ENCODE measurements around the gene CCL22.
"Not testable (repeated sequence)": the region's sequence is repeated elsewhere in the genome, so short reads cannot be mapped to it uniquely, and the experiment has no call there.

Gene CCL22, protein sequence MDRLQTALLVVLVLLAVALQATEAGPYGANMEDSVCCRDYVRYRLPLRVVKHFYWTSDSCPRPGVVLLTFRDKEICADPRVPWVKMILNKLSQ

DNA sequence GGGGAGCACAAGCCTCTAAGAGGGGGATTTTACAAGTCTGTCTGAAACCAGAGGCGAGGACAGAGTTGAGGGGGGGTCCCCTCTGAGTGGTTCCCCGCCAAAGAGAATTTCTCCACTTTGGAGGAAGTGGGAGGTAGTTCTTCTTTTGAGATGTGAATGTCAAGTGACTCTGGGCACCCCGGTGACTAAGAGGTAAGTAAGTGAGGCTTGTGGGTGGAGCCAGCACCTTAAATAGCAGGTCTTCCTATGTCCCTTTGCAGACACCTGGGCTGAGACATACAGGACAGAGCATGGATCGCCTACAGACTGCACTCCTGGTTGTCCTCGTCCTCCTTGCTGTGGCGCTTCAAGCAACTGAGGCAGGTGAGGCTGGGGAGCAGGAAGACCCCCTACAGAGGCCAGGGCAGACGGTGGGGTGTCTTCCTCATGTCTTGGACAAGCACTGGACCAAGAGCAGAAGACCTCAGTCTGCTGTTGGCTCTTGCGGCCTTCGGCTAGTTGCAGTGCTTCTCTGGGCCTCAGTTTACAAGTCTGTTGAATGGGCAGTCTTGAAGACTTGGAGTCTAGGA lies at the start of gene CCL22:
TSS of gene CCL22 (plus strand) at position 257 of the 569 bp plus-strand sequence. CDS start at position 291, 34 bp downstream.
- DNase-seq, result no peak

DNA sequence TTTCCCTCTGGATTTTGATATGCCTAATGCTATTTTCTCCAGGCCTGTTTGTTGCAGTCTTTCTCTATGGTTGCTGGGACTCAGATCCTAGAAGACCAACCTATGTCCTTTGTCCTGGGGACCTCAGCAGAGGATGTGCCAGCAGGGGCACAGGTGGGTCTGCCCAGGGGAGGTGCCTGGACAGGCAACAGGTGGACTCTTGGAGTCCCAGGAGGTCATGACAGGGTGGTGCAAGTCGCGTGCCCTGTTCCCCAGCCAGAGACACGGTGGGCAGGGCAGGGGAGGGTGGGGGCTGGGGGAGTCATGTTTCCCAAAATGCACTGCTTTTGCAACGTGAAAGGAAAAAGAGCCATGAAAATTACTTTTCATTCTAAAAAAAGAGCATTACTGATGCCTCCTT lies 47.8 kb upstream of the CCL22 start:
- DNase-seq, result no peak

DNA sequence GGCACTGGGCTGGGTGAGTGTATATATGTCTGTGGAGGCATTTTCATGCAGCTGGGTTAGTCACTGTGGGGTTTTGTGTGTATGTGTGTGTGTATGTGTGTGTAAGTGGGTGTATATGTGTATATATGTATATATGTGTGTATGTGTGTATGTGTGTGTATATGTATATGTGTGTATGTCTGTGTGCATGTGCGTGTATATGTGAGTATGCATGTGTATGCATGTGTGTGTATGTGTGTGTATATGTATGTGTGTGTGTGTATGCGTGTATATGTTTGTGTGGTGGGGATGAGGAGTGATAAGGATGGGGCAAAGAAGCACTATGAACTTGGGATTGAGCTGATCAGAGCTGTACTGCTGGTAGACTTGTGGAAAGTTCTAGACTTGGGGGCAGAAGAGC lies 45.1 kb upstream of the CCL22 start:
- no peak for DNase-seq

DNA sequence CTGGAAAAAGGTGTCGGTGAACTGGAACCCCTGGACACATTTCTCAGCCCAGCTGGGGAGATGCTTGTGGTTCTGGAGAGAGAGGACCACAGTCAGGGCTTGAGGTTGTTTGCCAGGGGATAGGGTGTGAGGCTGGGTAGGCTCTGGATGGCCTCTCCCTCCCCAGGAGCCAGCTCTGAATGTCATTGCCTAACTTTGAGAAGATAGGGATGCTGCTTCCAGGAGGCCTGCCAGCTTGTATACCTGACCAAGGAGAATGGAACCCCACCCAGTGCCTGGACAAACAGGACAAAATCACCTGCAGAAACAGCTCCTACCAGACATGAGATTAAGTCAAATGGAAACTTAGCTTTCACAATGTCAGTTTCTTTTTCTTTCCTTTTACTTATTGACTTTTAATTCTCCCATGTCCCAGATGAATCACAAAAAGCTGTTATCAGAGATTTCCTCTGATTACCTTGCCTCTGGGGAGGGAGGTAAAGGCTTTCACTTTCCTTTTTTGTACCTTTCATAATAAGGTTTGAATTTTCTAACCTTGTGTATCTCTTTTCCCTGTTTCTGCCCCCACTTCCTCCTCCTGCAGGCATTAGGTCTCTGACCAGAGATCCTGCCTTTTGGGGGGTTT lies 44.3 kb upstream of the CCL22 start:
- no peak for DNase-seq

DNA sequence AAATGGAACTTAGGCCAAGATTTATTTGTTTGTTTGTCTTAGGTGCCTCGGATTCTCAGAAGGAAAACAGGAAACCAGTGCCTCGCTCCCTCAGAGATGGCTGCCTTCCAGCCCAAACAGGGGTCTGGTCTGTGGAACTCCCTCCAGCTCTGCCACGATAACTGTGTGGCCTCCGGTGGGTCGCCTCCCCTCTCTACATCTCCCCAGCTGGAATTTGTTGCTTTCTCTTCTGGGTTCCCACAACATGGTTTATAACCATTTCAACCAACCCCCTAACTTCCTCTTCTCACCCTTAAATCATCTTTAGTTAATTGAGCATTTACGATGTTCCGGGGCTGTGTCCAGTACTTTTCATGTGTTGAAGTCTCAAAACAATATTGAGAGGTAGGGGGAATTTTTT lies 43.2 kb upstream of the CCL22 start:
- no peak for DNase-seq

DNA sequence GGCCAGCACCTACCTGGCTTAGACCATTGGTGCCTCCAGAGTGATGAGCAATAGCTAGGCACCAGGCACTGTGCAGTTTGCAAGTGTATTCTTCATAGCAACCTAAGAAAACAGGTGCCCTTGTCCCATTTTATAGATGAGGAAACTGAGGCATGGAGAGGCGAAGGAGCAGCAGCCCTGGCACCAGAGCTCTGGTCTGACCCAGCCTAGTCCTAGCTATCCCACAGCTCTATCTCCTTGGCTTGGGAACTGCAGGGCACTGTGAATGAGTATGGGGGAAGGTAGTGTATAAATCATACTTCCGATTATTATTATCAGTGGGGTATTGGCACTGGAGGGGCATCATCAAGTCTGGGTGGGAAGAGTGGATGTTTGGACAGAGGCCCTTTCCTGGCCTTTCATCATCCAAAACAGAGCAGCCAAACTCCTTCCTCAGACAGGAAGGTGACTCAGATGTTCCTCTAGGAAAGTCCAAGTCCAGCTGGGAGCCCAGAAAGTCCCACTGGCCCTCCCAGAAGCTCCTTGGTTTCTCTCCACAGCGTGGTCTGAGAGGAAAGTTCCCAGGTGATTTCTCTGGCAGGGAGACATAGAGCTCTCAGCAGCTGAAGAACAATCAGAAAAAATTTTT lies 42.1 kb upstream of the CCL22 start:
- DNase-seq, result no peak

DNA sequence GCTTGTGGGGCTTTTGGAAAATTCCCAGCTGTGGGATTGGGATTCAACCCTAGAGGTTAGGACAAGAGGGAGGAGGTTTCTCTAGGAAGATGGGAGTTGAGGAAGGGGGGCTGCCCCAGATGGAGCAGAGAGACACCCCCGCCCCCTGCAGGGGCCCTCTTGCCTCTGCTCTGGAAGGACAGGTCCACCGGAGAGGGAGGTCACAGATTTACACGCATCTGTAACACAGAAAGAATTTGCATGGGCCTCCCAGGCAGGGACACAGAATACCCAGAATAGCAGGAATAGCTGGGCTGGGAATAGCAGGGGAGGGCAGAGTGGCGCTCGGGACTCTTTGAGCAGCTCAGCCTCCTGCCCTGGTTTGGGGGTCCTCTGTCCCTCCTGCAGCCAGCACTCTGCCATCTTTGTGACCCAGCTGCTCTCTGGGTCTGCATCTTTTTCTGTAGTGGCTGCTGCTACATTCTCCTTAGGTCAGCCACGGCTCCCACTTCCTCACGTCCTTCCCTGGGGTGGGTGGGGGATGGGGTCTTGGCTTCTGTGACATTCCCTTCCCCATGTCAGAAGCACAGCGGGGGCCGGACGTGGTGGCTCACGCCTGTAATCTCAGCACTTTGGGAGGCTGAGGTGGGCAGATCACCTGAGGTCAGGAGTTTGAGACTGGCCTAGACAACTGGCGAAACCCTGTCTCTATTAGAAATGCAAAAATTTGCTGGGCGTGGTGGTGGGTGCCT lies 40.2 kb upstream of the CCL22 start:
- DNase-seq, result no peak

DNA sequence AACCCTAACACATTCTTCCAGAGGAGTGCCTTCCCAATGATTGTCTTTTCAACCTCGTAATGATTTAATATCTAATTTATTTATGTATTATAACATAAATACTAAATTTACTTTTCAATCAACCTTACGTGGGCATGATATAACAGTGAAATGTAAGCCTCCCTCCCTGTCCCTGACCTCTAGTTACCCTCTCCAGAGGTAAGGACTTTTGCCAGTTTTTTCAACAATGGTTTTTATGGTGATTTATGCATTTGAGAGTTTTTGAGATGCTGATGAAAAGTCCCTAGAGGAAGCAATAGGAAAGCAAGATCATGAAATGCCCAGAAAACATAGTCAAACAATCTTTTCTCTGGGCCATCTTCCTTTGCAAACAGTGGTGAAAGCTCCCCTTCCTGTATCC lies 38.9 kb upstream of the CCL22 start:
- DNase-seq, result no peak

DNA sequence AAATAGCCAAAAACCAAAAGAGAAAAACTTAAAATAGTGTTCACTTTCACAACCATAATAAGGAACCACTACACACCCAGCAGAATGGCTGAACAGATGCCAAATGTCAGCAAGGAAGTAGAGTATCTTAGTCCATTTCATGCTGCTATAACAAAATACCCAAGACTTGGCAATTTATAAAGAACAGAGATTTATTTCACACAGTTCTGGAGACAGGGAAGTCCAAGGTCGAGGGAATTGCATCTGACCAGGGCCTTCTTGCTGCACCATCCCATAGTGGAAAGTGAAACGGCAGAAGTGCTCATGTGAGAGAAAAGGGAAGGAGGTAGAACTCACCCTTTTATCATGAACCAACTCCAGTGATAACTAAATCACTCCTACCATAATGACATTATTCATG lies 33.8 kb upstream of the CCL22 start:
- no peak for DNase-seq

DNA sequence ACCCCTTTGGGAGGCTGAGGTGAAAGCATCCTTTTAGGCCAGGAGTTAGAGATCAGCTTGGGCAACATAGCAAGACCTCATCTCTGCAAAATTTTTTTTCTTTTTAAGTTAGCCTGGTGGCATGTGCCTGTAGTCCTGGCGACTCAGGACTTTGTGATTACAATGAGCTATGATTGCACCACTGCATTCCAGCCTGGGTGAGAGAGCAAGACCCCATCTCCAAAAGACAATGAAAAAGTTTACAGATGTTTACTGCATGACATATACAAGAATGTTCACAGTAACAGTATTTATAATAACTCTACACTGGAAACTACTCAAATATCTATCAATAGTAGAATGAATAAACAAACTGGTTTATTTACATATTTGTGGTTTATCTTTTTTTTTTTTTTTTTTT lies 33.1 kb upstream of the CCL22 start:
- no peak for DNase-seq

DNA sequence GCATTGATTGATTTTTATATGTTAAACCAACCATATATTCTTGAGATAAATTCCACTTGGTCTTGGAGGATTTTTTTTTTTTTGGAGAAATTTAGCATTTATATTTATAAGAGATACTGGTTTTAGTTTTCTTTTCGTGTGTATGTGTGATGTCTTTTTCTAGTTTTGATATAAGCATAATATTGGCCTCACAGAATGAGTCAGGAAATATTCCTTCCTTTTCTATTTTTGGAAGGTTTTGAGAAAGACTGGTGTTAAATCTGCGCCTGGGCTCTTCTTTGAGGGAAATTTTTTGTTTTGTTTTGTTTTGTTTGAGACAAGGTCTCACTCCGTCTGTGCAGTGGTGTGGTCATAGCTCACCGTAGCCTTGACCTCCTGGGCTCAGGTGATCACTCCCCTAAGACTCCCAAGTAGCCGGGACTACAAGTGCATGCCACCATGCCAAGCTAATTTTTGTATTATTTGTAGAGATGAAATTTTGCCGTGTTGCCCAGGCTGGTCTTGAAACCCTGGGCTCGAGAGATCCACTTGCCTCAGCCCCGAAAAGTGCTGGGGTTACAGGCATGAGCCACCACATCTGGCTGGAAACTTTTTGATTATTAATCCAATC lies 28.8 kb upstream of the CCL22 start:
- no peak for DNase-seq

DNA sequence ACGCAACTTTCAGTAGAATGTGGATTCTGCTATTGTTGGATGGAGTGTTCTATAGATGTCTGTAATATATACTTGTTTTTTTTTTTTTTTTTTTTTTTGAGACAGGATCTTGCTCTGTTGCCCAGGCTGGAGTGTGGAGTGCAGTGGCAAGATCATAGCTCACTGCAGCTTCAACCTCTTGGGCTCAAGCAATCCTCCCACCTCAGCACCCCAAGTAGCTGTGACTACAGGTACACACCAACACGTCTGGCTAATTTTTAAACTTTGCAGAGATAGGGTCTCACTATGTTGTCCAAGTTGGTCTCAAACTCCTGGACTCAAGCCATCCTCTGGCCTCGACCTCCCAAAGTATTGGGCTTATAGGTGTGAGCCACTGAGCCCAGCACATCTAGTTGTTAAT lies 27.2 kb upstream of the CCL22 start:
- DNase-seq, result no peak

DNA sequence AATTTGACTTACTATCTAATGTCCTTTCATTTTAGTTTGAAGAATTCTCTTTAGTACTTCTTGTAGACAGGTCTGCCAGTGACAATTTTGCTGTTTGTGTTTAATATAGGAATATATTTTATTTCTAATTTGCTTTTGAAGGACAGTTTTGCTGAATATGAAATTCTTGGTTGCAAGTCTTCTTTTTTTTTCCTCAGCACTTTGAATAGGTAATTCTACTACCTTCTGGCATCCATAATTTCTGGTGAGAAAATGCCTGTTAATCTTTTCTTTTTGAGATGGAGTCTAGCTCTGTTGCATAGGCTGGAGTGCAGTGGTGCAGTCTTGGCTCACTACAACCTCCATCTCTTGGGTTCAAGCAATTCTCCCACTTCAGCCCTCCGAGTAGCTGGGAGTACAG lies 25.2 kb upstream of the CCL22 start:
- no peak for DNase-seq

DNA sequence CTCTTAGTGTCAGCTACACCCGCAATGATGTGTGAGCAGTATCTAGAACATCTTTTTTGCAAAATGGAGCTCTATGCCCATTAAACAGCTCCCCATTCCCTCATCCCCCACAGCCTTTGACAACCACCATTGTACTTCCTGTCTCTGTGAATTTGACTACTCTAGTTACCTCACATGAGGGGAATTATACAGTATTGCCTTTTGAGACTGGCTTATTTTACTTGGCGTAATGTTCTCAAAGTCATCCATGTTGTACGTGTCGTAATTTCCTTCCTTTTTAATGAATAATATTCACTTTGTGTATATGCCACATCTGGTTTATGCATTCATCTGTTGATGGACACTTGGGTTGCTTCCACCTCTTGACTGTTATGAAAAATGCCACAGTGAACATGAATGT lies 23.2 kb upstream of the CCL22 start:
- DNase-seq, result no peak

DNA sequence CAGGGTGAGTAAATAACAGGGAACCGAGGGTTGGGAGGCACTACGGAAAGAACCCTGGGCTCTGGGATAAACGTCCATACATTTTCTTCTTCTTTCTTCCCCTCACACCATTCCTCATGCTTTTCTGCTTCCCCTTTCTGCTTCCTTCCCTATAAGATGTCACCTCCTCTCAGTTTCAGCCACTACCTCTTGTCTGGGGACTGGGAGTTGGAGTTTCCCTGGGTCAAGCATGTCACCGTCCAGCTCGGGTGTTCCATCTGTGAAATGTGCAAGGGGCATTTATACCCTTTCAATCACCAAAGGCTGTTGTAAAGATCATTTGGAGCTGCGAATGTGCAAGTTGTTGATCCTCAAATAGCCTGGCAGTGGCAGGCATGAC lies 17.5 kb upstream of the CCL22 start:
- DNase-seq, result no peak

DNA sequence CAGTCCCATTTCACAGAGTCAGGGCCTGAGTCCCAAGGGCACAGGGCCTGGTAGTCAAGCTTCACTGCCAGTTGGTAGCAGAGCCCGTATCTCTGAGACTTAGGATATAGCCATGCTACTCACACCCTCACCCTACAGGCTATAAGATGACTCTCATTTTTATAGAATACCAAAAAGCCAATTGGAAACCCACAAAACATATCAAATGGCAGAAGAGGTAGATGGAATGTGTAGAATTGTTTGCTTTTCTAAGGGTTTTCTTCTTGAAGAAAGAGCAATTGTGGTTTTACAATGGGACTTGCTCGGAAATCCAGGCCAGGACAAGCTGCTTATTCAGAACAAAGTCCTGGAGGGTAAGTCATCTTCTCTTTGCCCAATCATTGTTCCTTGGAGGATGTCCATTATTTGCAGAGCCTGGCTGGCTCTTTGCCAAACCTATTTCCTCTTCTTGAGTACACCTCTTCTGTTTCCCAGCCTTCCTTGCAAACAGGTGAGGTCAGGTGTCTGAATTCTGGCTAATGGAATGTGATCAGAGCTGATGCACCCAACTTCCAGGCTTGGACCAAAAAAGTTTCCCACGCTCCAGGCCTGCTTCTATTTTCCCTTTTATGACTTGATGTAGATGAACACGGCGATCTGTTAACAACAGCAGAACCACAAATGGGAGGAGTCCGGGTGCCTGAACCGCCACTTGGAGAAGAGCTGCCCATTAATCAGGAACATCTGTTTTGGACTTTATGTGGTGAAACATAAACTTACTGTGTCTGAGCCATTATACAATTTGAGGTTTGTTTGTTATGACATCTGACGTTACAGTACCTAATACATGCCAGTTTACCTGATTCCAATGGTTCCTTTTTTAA lies 16.9 kb upstream of the CCL22 start:
- no peak for DNase-seq

DNA sequence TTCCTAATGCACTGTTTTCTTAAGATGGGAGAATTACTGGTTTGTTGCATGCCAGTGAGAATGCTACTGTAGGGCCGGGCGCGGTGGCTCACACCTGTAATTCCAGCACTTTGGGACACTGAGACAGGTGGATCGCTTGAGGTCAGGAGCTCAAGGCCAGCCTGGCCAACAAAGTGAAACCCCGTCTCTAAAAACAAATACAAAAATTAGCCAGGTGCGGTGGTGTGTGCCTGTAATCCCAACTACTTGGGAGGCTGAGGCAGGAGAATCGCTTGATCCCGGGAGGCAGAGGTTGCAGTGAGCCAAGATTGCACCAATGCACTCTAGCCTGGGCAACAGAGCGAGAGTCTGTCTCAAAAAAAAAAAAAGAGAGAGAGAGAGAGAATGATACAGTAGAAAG lies 16.0 kb upstream of the CCL22 start:
- not testable (repeated sequence) for DNase-seq

DNA sequence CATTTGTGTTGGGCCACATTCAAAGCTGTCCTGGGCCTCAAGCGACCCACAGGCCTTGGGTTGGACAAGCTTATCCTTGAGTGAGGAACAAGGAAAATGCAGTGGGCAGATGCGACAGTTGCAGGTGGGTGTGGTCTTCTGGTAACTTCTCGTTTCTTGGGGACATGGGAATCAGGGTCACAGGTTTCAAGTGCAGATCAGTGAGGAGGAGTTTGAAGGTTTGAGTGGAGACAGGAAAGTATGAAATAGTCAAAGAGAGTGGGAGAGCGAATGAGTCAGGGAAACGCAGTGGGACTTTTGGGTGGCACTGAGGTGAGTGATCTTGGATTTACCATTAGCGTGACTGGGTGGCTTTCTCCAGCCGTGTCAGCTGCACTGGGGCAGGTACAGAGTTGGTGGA lies 15.4 kb upstream of the CCL22 start:
- no peak for DNase-seq

DNA sequence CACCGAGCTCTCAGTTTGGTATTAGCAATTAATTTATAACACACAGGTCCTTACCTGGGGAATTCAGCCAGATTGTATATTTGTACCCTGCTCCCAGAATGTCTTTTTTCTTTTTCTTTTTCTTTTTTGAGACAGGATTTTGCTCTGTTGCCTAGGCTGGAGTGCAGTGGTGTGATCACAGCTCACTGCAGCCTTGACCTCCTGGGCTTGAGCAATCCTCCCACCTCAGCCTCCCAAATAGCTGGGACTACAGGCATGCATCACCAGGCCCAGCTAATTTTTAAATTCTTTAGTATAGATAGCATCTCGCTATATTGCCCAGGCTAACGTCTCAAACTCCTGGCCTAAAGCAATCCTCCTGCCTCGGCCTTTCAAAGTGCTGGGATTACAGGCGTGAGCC lies 14.5 kb upstream of the CCL22 start:
- not testable (repeated sequence) for DNase-seq

DNA sequence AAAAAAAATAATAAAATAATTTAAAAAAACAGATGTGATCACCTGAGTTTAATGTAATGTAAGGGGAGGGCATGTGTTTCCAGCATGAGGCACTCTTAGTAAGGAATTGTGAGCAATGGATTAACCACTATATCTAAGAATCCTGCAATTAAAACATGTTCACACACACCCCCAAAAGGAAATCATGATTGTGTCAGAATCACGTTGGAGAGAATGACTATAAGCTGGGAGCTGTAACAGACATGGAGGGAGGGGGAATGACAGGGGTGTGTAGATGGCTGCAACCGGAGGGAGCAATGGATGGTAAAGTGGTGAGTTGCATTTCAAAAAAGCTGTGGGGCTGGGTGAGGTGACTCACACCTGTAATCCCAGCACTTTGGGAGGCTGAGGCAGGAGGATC lies 13.6 kb upstream of the CCL22 start:
- DNase-seq, result no peak

DNA sequence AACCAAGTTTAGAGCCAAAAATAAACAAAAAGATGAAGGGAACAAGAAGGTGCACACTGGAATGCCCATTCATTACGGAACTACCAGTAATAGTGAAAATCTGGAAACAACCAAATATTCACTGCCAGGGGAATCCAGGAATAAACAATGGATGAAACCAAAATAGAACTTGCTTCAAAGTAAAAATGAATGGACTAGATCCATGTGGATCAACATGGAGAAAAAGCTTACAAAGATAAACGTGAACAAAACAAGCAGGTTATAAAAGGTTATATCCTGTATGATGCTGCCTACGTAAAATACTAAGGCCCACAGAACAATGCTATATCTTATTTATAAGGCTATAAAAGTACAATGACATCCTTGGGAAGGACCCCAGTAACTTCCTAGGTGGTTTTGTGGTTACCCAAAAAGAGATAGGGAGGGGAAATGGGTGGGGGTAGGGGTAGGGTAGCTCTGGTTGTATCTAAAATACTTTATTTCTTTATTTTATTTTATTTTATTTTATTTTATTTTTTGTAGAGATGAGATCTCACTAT lies 12.8 kb upstream of the CCL22 start:
- DNase-seq, result no peak

DNA sequence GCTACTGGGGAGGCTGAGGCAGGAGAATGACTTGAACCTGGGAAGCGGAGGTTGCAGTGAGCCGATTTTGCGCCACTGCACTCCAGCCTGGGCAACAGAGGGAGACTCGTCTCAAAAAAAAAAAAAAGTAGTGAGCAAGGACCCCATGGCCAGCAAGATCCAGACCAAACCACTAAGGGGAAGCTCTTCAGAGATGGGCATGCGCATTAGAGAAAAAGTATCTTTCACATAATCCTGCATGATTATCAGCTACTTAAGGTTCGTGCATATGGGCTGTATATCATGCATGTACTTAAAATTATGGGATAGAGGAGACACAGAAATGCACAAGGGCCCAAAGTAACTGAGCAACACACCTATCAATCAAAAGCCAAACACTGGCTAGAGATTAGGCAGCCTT lies 10.7 kb upstream of the CCL22 start:
- DNase-seq, result no peak
